Skin of body (tissue), 2 donors: ENCODE measurements around the gene DUSP12. TPM values are rescaled to one million over a fixed set of nuclear protein-coding genes. Genes with fewer than 3 reads are reported as not detected.
A peak's percentile ranks its signal among the peaks of the same experiment; 100 is the strongest.

ENCODE experiments used
- DNase-seq: peaks from one replicate; lab custom pipeline; 2025; lab: John Stamatoyannopoulos, UW
- total RNA-seq: library from RNA; depleted of rRNA; stranded (reverse); fragments of >200 nt; gene quantifications from one replicate; pipeline ENCODE4 v1.2.3, GENCODE V29; 2014

Gene DUSP12
- total RNA-seq, 1 donor from 2014 or later: 24.6 TPM

DNA sequence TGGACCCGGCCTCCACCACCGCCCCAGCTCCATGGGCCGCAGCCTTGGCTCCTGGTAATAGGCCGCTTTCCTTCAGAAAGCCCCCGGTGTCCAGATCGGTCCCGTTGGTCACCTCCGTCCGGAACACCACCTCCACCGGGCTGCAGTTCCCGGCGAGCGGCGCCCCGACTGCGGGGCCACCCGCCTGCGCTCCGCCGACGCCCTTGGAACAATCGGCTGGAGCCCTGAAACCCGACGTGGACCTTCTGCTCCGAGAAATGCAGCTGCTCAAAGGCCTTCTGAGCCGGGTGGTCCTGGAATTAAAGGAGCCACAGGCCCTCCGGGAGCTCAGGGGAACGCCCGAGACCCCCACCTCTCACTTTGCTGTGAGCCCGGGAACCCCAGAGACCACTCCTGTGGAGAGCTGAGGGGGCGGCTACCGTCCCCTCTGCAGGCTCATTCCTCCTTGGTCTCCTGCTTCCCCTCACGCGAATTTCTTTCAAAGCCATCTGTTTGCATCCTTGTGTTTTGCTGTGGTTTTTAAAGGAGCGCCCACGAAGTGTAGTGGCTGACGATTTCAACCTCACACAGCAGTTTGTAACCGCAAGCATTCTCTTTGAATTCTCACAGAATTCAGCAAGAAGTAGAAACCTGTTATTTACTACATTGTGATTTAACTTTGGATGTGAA is 22.2 kb upstream of the DUSP12 start:
- DNase-seq: no peak

DNA sequence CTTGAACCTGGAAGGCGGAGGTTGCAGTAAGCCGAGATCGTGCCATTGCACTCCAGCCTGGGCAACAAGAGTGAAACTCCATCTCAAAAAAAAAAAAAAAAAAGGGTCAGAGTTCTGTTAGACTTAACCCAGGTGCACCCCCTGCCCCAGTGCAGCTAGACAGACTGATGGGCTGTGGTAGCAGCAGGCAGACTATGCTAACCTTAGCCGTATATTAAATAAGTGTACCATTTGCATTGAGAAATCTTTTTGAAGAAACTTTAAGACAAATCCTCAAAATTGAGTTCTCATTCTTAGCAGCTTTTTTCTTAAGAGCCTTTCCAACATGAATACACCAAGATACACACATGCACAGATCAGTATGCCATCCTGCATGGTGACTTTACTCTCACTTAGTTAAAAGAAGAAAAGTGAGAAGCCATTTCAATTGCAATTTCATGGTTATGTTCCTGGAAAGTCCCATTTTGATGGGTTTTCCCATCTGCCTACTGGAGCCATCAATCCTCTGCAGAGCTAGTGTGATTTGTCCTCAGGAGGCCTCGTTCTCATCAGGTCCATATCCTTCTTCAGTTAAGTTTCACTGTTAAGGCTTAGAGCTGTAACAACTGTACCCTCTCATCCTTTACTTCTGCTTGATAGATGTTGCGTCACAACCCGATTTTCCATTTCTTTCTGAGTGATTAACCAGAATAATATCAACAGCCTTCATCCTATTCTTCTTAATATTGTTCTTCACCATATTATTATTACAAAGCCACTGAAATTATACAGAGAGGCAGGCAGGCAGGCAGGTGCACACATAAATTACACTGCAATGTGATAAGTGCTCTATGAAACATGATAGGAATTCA is 21.0 kb upstream of the DUSP12 start:
- no peak for DNase-seq

DNA sequence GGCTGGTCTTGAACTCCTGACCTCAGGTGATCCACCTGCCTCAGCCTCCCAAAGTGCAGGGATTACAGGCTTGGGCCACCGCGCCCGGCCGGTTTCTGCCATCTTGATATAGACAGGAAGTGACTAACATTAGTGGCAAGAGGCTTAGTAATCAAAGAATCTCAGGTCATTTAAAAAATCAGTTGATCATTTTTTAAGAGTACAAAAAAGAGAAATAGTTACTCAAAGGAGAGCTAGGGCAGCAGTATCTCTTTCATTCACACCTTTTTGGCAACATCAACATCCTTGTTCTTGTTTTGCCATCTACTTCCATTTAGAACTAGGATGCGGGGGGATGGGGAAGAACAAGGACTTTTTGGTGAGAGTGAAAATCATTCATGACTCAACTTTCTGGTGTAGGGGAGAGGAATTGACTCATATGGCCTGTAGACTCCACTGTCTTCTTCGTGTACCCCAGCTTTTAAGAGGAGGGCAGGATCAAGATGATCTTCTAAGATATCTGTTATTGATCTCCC is 19.5 kb upstream of the DUSP12 start:
- no peak for DNase-seq

DNA sequence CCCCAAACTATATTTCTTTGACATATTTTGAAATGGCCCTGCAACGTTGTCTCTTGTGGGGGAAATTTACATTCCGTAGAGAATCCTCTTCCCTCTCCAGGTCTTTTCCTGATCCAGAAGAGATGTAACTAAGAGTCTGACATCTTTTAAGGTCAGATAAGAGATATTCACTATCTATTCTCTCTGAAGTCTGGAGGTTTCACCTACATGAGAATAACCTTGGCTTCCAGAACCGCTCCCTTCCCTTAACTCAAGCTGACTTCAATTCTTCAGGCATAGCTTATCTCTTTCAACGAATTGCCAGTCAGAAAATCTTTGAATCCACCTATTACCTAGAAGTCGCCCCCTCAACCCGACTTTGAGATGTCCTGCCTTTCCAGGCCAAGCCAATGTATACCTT is 18.3 kb upstream of the DUSP12 start:
- DNase-seq: no peak

DNA sequence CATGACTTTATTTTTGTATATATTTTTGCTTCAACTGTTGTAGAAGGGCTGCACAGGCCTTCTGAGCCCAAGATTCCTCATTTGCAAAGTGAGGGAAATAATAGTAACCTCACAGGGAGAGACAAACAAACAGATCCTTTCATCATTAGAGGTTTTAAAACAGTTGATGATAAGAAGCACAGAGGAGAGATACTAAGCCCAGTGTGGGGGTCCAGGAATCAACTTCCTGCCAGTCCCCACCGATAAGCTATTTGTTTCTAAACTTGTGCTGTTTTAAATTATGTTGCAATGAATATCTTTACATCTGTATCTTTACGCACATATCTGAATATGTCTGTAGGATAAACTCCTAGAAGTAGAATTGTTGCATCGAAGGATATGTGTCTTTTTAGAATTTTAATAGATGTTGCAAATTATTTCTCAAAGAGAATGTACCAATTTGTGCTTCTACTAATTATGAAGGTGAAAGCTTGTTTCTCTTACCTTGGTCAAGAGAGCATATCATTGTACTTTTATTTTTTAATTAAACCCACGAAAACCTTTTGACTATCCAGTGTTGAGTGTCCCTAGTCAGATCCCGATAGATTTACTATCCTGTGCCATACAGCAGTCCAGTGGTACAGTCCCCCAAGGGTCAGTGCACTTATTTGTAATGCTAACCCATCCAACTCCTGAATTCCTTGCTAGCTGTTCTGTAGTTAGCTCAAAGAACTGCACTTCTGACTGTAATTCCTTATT is 17.4 kb upstream of the DUSP12 start:
- DNase-seq: no peak

DNA sequence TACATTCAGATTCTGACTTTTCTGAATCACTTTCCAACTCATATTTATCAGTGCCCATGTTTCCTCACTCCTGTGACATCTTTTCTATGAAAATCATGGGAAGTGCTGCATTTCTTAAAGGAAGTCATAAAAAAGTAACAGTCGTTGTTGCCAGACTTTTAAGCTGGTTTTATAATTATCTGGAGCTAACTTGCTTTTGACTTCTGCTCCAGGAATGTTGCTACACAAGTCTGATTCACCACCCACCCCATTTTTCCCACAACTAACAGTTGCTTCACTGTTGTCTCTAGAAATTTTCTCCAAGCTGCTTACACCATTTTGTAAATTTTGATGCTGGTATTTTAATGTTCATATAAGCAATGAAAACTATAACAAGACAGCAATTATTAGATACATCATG is 16.1 kb upstream of the DUSP12 start:
- peak; percentile 19 for DNase-seq

DNA sequence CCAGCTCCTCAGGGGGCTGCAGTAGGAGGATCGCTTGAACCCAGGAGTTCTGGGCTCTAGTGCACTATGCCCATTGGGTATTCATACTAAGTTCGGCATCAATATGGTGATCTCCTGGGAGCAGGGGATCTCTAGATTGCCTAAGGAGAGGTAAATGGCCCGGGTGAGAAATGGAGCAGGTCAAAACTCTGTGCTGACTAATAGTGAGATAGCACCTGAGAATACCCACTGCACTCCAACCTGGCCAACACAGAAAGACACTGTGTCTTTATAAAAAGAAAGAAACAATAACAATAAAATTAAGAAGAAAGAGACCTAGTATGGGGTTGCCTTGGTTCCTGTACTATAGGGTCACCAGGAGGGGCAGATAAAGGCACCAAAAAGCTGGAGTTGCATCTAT is 13.7 kb upstream of the DUSP12 start:
- DNase-seq: no peak

DNA sequence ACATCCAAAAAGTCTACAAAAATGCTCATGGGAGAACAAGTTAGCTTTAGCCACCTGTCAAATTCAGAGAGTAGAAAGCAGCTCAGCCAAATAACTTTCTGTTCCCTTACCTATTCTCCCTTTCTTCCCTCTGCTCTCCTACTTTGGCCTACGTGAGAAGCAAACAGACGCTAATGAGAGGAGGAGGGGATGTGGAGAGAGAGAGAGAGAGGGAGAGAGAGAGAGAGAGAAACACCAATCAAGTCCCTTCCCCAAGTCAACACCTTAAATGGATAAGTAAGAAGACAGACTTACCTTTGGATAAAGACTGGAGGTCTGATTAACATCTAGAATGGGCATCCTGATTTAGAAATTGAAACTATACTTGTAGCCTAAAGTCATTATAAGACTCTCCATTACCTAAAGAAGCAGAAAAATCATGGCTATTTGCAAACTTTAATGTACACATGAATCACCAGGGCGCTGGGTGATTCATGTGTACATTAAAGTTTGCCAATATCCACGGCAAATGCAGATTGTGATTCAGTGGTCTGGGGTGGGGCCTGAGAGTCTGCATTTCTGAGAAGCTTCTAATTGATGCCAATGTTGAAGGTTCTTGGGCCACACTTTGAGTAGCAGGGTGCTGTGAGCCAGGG is 13.1 kb upstream of the DUSP12 start:
- no peak for DNase-seq

DNA sequence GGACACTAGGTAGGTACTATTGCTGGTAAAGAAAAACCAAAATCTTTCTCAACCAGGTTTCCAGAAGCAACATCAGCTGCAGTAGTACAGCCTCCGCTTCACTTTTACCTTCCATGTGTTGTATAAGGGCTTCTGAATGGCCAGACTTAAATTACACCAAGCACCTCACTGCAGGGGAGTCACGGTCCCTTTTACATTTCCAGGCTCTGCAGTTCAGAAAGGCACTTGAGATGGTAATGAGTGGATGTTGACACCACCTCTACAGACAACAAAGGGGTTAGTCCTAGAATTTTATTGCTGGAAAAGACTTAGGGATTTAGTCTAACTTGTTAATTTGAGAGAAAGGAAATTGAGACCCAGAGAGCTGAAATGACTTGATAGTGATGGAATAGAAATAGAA is 12.0 kb upstream of the DUSP12 start:
- DNase-seq: no peak

DNA sequence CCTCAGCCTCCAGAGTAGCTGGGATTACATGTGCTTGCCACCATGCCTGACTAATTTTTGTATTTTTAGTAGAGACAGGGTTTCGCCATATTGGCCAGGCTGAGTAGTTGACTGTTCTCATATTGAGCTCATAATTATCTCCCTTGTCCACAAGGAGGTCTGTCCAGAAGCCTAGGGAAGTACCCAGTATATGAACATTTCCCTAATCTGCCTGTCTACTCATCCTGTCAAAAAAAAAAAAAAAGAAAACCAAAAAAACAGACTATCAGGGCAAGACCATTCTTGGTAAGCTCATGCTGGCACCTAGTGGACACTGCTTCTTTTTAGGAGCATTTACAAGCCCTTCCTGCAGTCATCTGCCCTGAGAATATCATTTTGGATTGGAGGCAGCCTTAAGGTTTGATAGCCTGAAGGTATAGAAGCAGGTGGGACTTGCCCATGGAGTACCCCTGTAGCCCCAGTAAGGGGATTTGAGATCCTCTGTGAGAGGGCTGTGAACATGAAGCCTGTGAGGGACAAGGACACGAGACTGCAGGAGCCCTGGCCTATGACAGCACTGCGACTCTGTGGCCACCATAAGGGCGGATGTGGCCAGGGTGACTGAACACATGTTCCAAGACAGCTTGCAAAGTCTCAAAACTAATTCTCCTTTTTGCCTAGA is 10.8 kb upstream of the DUSP12 start:
- peak; percentile 11 for DNase-seq

DNA sequence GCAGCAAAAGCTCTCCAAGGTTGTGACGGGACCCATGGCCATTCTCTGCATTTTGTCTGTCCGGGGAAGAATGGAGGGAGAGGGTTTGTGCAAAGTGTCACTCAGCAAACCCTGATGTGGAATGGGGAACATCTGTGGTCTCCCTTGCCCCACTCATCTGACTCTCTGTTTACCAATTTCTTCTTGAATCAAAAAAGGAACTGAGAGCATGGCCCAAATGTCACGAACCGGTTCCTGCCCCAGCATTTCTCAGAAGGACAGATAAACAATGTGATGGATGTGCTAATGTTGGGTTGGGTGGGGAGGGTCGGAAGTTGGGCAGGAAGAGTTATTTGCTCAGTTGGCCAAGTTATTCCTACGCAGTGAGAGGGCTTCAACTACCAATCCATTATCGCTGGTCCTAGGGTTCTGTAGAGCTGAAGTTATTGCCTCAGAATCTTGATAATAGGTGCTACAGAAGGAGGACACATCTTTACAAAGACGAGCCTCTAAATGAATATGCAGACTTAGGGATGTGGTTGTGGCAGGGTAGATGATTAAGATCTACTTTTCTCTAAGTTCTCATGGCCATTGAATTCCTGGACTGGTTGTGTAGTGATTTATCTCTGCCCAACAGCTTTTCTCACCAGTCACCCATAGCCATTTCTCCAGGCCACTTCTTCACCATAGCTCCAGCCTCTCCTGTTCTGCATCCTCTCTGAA is 9.6 kb upstream of the DUSP12 start:
- no peak for DNase-seq

DNA sequence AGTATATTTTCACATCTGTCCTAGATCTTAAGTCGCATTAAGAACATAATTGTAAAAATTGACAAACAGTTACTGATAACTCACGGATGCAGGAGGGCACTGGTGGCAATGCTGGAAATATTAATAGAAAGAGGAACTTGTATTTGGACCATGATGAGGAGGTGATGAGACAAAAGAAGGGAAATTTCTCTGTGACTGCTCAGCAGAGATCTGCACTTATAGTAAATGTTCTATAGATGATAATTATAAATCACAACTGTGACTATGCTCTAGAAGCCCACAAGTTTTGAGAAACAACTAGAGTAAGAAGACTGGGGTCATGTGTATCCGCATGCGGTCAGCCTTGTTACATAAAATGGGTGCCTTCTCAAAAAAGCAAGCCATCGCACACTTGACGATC is 8.7 kb upstream of the DUSP12 start:
- no peak for DNase-seq

DNA sequence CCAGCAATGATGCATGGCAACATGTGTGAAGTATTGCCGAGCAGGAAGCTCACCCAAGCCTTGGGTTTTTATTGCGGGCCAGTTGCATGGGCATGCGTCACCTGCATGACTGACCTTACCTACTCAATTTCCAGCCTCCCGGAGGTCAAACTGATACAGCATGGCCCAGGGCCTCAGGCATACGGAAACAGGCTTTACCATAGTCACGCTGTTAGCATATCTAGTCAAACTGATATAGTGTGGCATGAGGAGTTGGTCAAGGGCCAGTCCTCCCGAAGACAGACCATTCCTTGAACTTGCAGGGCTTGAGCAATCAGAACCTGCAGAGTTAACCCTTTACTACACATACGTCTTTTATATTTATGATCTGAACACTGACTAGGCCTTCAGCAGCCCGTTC is 6.4 kb upstream of the DUSP12 start:
- DNase-seq: no peak

DNA sequence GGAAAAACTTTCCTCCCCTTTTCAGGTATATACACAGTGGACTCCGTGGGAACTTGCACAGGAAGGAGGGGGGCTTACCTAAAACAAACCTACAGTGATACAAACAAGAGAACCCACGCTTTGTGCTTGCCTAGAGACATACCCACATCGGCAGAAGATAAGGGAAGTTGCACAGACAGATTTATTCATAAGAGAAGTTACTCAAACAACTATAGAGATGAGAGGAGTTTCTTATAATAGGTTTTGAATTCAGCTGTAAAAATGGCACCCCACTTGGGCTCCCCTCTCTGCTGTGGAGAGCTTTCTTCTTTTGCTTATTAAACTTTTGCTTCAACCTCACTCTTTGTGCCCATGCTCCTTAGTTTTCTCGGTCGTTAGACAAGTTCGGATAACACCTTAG is 1.8 kb upstream of the DUSP12 start:
- DNase-seq: no peak

DNA sequence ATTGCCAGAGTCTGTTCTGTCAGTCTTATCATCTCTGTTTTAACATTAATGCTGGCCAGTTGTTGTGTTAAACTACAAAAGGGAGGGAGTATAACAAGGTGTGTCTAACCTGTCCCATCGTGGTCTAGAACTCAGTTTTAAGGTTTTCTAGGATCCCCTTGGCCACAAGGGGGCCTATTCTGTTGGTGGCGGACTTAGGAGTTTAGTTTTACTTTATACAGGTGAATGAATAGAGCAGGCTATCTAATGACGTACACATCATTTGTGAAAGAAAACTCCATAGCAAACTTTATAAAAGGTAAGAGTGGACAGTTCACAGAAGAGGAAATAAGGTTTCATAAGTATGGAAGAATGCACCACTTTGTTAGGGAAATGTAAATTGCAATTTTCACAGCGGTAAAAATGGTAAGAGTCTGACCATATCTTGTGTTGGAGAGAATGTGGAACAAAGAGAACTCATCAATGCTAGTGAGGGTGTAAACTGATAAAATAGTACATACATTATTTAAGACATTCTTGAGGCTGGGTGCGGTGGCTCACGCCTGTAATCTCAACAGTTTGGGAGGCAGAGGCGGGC is 14.0 kb downstream of the DUSP12 start:
- no peak for DNase-seq

DNA sequence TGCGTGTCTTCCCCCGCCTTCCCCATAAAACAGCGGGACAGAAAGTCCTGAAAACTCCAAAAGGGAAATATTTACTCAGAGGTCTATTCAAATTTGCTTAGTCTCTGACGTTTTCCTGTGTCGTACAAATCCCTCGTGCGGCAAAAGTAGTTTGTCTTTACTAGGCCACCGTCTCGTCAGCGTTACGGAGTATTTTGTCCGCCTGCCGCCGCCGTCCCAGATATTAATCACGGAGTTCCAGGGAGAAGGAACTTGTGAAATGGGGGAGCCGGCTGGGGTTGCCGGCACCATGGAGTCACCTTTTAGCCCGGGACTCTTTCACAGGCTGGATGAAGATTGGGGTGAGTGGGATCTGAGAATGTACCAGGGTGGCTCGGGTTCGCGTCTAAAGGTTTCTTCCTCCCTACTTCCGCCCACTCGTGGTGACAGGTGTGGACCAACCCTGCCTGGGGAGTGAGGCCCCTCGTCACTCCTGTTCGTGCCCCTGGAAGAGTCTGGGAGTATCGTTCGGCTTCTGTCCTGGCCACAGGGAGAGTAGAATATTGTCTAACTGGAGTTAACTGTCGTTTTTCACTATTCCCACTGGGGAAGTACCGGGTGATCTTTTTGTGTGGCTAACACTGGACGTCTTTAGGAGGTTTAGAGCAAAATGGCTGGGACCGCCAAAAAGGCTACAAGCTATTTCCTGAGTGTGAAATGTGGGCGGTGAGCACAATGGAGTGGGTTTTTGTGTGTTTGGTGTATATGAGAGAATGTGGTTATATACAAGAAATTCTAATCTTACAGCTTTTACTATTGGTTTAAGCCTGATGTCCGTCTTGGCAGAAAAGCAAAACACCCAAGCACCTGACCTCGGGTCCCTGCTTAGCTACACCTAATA is 16.8 kb downstream of the DUSP12 start, which contains the start of gene ATF6:
Gene ATF6 (plus strand): TSS at position 219 of the 880 bp plus-strand sequence. CDS start 41 bp downstream, at position 260.
- DNase-seq: peak; percentile 95

DNA sequence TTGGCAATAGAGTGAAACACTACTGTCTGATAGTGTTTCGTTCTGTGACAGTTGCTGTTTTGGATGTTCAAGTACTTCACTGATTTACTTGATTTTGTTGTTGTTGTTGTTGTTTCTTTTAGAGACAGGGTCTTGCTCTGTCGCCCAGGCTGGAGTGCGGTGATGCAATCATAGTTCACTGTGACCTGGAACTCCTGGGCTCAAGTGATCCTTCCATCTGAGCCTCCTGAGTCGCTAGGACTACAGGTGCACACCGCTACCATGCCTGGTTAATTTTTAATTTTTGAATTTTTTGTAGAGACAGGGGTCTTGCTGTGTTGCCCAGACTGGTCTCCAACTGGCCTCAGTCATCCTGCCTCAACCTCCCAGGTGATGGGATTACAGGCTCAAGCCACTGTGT is 18.9 kb downstream of the DUSP12 start:
- DNase-seq: no peak

DNA sequence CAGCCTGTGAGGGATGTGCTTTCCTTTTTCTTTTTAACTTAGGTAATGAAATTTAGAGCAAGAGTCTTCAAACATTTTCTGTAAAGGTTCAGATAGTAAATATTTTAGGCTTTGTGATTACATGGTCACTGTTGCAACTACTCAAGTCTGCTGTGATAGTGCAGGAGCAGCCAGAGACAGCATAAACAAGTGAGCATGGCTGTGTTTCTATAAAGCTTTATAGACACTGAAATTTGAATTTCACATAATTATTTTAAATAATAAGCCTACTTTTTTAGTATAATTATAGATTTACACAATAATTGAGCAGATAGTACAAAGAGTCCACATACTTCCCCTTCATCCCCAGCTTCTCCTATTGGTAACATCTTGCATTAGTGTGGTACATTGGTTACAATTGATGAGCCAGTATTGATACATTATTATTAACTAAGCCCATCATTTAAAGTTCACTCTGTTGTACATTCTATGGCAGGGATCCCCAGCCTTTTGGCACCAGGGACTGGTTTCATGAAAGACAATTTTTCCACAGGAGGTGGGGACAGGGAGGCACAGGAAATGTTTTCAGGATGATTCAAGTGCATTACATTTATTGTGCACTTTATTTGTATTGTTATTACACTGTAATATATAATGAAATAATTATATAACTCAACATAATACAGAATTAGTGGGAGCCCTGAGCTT is 19.5 kb downstream of the DUSP12 start:
- DNase-seq: no peak
